IPS DF 19.7 (cell line): ENCODE results near the gene ADGRE2.
A peak's percentile ranks its signal among the peaks of the same experiment; 100 is the strongest.

Experiments
- DNase-seq: peaks from one replicate; pipeline ENCODE4 v3.0.0-alpha.2; 2013; ENCODE audit warnings: low read depth, low spot score

Gene ADGRE2

DNA sequence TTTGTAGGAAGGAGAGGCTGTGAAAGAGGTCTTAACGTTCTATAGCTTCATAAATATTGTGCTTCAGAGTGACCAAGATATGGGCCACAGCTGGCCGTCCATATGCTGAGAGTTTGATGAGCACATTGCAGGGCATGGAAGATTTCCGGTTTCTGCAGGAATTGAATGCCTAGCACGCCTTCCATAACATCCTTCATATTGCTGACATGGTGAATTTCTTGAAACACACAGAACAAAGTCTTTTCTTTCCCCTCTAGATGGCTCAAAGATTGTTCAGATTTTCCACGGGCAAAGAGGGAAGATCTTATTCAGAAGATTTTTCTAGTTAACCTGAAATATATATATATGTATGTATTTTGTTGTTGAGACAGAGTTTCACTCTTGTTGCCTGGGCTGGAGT lies 42.4 kb downstream of the ADGRE2 start:
- no peak for DNase-seq

GRCh38 chr19:14733574-14733973 lies 44.8 kb downstream of the ADGRE2 start:
- no peak for DNase-seq

GRCh38 chr19:14732510-14732909 lies 45.9 kb downstream of the ADGRE2 start:
- no peak for DNase-seq

DNA sequence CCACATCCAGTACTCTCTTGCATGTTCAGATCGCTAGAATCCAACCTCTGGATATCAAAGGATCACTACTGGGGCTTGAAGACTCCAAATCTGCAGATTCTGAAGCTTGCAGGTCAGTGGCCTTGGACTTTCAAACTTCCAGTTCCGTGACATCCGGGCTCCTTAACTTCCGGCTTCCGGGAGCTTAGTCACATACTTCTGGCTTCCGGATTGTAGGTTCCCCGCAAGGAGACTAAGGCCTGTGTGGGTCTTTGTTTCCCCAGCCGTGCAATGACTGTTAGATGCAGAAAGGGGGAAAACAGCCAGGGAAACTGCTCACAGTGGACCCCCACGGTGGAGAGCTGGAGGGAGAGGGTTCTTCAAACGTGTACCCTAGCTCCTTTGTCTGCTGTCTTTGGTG lies 47.2 kb downstream of the ADGRE2 start:
- DNase-seq: no peak

DNA sequence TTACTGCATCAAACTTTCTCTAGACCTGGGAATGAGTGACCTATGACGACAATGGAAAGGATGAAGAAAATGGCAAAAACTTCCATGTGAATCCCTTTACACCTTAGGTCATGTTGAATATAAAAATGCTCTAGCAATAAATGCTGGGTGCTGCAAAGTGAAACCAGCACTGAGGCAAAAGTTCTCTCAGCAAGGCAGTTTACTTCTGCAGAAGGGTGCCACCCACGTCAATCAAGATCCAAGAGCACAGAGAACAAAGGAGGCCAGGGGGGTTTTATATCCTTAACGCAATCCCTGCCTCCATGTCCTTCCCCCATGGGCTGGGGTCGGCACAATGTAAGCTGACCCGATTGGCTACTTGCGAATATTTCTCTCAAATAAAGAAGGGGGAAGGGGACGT lies 49.8 kb downstream of the ADGRE2 start:
- no peak for DNase-seq

DNA sequence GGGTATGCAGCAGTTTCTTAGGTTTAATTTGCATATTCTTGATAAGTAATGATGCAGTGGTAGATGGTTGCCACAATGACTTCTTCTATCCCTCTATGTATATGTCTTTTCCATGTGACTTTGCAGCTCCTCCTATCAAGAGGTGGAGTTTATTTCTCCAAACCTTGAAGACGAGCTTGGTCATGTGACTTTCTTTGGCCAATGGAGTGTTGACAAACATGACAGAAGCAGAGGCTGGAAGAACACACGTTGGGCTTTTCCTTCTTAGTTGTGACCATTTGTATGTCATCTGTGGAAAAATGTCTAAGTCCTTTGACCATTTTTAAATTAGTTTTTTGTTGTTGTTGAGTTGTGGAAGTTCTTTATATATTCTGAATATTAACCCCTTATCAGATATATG lies 56.2 kb downstream of the ADGRE2 start:
- DNase-seq: no peak

GRCh38 chr19:14719162-14719561 lies 59.2 kb downstream of the ADGRE2 start:
- no peak for DNase-seq

DNA sequence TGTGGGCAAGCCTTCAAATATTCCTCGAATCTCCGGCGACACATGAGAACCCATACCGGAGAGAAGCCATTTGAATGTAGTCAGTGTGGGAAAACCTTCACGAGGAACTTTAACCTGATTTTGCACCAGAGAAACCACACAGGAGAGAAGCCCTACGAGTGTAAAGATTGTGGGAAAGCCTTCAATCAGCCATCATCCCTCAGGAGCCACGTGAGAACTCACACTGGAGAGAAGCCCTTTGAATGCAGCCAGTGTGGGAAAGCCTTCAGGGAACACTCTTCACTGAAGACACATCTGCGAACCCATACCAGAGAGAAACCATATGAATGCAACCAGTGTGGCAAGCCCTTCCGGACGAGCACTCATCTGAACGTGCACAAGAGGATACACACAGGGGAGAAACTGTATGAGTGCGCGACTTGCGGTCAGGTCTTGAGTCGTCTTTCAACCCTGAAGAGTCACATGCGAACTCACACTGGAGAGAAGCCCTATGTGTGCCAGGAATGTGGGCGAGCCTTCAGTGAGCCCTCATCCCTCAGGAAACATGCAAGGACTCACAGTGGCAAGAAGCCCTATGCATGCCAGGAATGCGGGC lies 59.7 kb downstream of the ADGRE2 start:
- DNase-seq: no peak

DNA sequence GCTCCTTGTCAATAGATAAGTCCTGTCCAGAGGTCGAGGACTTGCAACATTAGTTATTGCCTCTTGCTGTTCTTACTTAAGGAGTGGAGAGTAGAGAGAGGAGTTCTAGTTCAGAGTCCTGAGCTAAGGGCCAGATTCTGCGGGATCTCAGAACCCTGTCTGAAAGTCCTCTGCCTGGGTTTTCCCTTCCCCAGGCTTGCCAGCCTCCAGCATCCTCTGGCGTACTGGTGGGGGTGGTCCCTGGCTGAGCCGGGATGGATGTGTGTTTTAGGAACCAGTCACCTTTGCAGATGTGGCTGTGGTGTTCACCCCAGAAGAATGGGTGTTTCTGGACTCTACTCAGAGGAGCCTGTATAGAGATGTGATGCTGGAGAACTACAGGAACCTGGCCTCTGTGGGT lies 62.5 kb downstream of the ADGRE2 start:
- no peak for DNase-seq

- DNase-seq: no peak
Observed at GRCh38 chr19:14704450-14704849, 73.9 kb downstream of the ADGRE2 start.

DNA sequence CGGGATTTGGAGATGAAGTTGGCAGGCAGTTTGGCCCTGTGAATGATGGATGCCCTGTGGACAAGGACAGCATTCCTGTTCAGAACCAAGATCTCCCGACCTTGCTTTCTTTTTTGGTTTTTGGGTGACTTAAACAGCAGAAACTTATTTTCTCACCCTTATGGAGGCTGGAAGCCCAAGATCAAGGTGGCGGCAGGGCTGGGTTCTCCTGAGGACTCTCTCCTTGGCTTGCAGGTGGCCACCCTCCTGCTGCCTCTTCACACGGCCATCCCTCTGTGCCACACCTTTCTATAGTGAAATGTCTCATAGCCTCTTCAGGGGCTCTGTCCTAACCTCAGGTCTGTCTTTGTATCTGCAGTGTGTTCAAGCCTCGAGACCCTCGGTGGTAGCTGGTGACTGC lies 74.5 kb downstream of the ADGRE2 start:
- no peak for DNase-seq

GRCh38 chr19:14700711-14701375 lies 77.5 kb downstream of the ADGRE2 start:
- DNase-seq: no peak

DNA sequence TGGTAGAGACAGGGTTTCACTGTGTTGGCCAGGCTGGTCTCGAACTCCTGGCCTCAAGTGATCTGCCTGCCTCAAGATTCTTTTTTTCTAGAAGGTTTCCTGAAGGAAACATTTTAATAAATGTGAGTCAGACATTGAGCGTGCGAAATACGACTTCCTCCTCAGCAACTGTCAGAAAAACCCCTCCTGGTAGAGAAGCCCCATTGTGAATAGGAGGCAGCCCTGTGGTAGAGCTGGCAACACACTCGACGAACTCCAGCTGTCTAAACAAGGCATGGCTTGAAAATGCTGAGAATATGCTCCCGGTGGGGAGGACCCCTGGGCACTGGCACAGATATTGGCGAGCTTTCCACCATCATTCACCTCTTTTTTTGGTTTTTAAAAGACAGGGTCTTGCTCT lies 78.7 kb downstream of the ADGRE2 start:
- DNase-seq: no peak

- no peak for DNase-seq
Observed at GRCh38 chr19:14695471-14695870, 82.9 kb downstream of the ADGRE2 start.

- DNase-seq: no peak
Observed at GRCh38 chr19:14694641-14695266, 83.6 kb downstream of the ADGRE2 start.

DNA sequence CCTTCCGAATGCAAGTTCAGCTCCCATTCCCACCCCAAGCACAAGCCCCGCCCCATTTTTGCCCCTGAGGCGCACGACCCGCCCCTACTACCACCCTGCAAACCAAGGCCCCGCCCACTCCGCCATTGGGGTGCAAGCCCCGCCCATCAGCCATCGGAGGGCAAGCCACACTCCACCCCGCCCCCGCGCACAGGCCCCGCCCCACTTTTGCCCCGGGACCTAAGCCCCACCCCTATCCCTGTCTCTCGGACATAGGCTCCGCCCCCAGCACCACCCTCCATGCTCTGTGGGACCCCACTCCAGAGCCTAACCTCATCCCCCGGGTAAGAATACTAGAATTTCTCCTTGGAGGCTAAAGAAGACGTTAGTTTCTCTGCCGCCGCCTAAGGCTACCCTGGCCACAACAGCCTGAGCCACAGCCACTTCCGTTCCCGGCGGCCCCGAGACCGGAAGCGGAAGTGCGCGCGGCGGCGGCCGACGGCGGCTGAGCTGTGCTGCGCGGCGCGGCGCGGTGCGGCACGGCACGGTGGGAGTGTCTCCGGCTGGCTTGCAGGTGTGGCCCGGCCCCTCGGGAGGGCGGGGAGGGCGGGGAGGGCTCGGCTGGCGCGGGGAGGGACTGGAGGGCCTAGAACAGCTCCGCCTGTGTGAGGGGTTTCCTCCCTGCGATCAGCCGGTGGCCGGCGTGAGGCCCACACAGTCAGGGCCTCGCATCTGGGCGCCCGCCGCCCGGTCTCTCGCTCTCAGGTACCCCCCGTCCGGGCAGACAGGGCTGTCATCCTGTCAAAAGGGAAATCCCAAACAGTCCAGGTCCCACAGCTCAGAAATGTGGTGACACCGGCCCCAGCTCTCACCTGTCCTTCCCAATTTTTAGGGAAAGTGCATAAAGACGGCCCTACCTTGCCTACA lies 88.5 kb downstream of the ADGRE2 start, which contains the start of gene ZNF333:
Gene ZNF333, plus strand, starts transcription at position 451 of the 906 bp plus-strand sequence. CDS start 3,444 bp downstream, outside the sequence.
- peak; percentile 33 for DNase-seq

GRCh38 chr19:14686411-14686810 lies 91.9 kb downstream of the ADGRE2 start:
- no peak for DNase-seq

- no peak for DNase-seq
Observed at GRCh38 chr19:14683439-14683838, 94.9 kb downstream of the ADGRE2 start.
